ENCODE measurements around the gene KLF1. TPM values are rescaled to one million over a fixed set of nuclear protein-coding genes. Genes with fewer than 3 reads are reported as not detected.
"Not testable (repeated sequence)": the region's sequence is repeated elsewhere in the genome, so short reads cannot be mapped to it uniquely, and the experiment has no call there.

The KLF1 gene
- polyA plus RNA-seq, 3 donors: 0.04 to 0.07 TPM; not detected in 1

- WGBS, 3 donors: 51 to 68% (median 56%) methylated on average over 59 to 70 of the region's 70 CpGs
- no peak overlapping the region for H3K27ac ChIP-seq (ENCODE audit: low read depth, low read length)
Observed at GRCh38 chr19:12872941-12873890, 13.8 kb downstream of the KLF1 start.

- H3K27ac ChIP-seq (ENCODE audit: low read depth, low read length): no peak overlapping the region
- 85 to 91% (median 87%) methylated on average over 5 of the region's 5 CpGs for WGBS, 3 donors
Observed at GRCh38 chr19:12872255-12872654, 14.7 kb downstream of the KLF1 start.

GRCh38 chr19:12871681-12872080 lies 15.3 kb downstream of the KLF1 start:
- no peak overlapping the region for H3K27ac ChIP-seq (ENCODE audit: low read depth, low read length)
- 68 to 85% (median 73%) methylated on average over 3 of the region's 3 CpGs for WGBS, 3 donors

- H3K27ac ChIP-seq (ENCODE audit: low read depth, low read length): no peak overlapping the region
- 94 to 95% (median 94%) methylated on average over 10 of the region's 10 CpGs for WGBS, 3 donors
Observed at GRCh38 chr19:12868540-12869112, 18.4 kb downstream of the KLF1 start.

- 6 to 10% (median 8%) methylated on average over 45 to 51 of the region's 51 CpGs for WGBS, 3 donors
- H3K27ac ChIP-seq (ENCODE audit: low read depth, low read length): no peak overlapping the region
Observed at GRCh38 chr19:12867120-12868099, 19.6 kb downstream of the KLF1 start.

GRCh38 chr19:12866416-12867119 lies 20.4 kb downstream of the KLF1 start:
- no peak overlapping the region for H3K27ac ChIP-seq (ENCODE audit: low read depth, low read length)
- WGBS, 3 donors: 80 to 88% (median 86%) methylated on average over 29 of the region's 29 CpGs

- H3K27ac ChIP-seq (ENCODE audit: low read depth, low read length): no peak overlapping the region
- 82 to 89% (median 87%) methylated on average over 19 of the region's 19 CpGs for WGBS, 3 donors
Observed at GRCh38 chr19:12865746-12866415, 21.1 kb downstream of the KLF1 start.

GRCh38 chr19:12864721-12865715 lies 22.0 kb downstream of the KLF1 start:
- WGBS, 3 donors: 83 to 89% (median 87%) methylated on average over 34 of the region's 34 CpGs
- H3K27ac ChIP-seq (ENCODE audit: low read depth, low read length): no peak overlapping the region

- 79 to 89% (median 88%) methylated on average over 4 of the region's 4 CpGs for WGBS, 3 donors
- H3K27ac ChIP-seq (ENCODE audit: low read depth, low read length): no peak overlapping the region
Observed at GRCh38 chr19:12864143-12864542, 22.9 kb downstream of the KLF1 start.

- no peak overlapping the region for H3K27ac ChIP-seq (ENCODE audit: low read depth, low read length)
- WGBS, 3 donors: 59 to 60% (median 59%) methylated on average over 7 of the region's 7 CpGs
Observed at GRCh38 chr19:12859546-12859945, 27.5 kb downstream of the KLF1 start.

- no peak overlapping the region for H3K27ac ChIP-seq (ENCODE audit: low read depth, low read length)
- WGBS, 3 donors: 86 to 95% (median 95%) methylated on average over 35 of the region's 35 CpGs
Observed at GRCh38 chr19:12858041-12858928, 28.7 kb downstream of the KLF1 start.

GRCh38 chr19:12856653-12857052 lies 30.3 kb downstream of the KLF1 start:
- H3K27ac ChIP-seq (ENCODE audit: low read depth, low read length): no peak overlapping the region
- whole genome bisulfite sequencing, 3 donors: 60 to 77% (median 75%) methylated on average over 1 of the region's 1 CpG

GRCh38 chr19:12847159-12848139 lies 39.6 kb downstream of the KLF1 start:
- 11 to 12% (median 11%) methylated on average over 61 to 69 of the region's 69 CpGs for WGBS, 3 donors

GRCh38 chr19:12846613-12847012 lies 40.4 kb downstream of the KLF1 start:
- not testable (repeated sequence) for H3K27ac ChIP-seq (ENCODE audit: low read depth, low read length)
- WGBS, 3 donors: 77 to 83% (median 79%) methylated on average over 7 of the region's 7 CpGs

More at GRCh38 chr19:12847159-12848139, 39.6 kb downstream of the KLF1 start:
- no peak overlapping the region for H3K27ac ChIP-seq (ENCODE audit: low read depth, low read length)

All from adipose tissue (tissue), 3 donors.